ENCODE data around the gene ONECUT2.
"Not testable (repeated sequence)": the region's sequence is repeated elsewhere in the genome, so short reads cannot be mapped to it uniquely, and the experiment has no call there.

Gene ONECUT2
- 0 to 0.60 (median 0.06) reads per million in 9 experiments for total RNA-seq

DNA sequence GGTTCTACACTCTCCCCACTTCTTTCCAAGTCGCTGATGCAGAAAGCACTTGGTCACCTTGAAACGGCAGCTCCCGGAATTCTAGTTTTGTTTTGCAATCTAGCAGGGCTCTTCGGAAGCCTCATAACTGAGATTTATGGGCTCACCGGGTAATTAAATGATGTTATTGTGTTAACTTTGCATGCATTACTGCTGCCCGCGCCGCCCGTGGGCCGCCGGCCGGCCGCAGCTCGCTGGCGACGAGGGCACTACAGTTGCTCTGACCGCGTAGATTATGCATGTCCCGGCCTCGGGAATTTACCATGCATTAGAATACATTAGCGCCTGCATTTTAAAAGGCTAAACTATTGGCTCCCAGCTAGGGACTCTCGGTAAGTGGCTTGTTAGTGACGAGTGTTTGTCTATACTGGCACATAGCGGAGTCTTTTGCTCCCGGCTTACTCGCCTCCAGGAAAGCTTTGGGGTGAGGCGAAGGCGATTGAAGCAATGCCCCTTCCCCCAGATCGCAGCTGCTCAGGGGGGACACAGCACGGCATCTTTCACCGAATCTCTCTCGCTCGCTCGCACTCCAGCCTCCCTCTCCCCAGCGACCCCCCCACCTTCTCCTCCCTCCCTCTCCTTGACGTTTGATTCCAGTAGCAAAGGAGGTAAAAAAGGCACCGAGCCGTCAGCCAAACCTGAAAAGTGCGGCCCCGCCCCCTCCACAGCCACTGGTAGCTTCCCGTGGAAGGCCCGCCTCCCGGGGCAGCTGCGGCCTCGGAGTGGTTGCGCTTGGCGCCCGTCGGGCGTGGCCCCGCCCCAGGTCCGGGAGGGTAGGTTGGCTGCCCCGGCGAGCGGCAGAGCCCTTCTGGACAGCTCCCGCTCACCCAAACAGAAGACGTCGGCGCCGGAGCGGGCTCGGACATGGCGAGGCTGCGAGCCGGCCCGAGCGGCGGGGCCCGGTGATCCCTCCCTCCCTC, at the start of gene ONECUT2:
Gene ONECUT2 (plus strand): TSS at position 839 of the 959 bp plus-strand sequence. CDS start 343 bp downstream, outside the sequence.
- H3K36me3 Mint-ChIP-seq (ENCODE audit: insufficient read depth) = no peaks in the 10 kb centered on the region
- H3K4me1 Mint-ChIP-seq (ENCODE audit: low read depth in 2 of 2) = peaks cover 23 to 24% of the 10 kb centered on the region in 2 donors
- no peak within 1 kb of the TSS for H3K27ac Mint-ChIP-seq
- peak within 1 kb of the TSS; percentile 49 to 62 for H3K4me3 Mint-ChIP-seq
- DNase-seq (peak in 2 of 3 experiments; percentile 9 to 24), ATAC-seq (replicated peaks) (peak; percentile 69)
- H3K27me3 Mint-ChIP-seq = peaks cover 80 to 92% of the 10 kb centered on the region in 2 donors
- no peaks in the 10 kb centered on the region for H3K9me3 Mint-ChIP-seq

DNA sequence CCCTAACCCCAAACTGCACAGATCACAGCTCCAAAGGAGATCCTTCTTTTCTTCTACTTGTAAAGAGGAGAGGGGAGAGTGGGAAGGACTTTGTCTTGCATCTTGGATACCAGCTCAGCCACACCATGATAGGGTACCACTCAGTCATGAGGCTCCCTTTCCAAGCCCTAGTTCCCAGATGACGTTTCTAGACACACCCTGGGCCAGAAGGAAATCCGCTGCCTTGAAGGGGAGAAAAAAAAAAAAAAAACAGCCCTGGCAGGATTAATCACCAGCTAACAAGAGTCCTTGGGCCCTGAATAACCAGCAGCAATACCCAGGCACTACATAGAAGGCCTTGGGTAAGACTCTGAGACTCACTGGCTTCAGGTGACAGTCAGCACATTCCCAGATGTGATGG, 45.9 kb upstream of the ONECUT2 start:
- no peaks in the 10 kb centered on the region for H3K4me1 Mint-ChIP-seq (ENCODE audit: low read depth in 2 of 2)
- ATAC-seq (replicated peaks) = no peak
- peaks cover 24 to 31% of the 10 kb centered on the region in 2 donors for H3K27me3 Mint-ChIP-seq
- H3K36me3 Mint-ChIP-seq (ENCODE audit: insufficient read depth) = no peaks in the 10 kb centered on the region
- no peak for DNase-seq
- H3K9me3 Mint-ChIP-seq = peaks cover 5 to 13% of the 10 kb centered on the region in 2 donors
- no peak overlapping the region for H3K4me3 Mint-ChIP-seq
- H3K27ac Mint-ChIP-seq = no peak overlapping the region

DNA sequence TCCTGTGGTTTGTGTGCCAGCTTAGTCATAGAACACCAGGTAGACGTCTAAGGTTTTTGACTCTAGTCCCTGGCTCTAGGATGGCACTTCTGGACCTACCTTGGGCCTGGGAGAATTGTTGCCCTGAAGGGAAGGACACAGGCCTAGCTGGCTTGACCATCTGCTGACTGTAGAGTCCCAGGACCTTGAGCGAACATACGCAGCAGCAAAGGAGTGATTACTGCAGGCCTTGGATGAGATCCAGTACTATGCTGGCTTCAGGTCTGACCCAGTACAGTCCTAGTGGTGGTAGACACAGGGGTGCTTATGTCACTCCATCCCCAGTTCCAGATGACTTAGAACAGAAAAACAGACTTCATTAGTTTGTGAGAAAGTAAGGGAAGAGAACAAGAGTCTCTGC, 45.1 kb upstream of the ONECUT2 start:
- Mint-ChIP-seq H3K9me3 (peaks cover 5 to 13% of the 10 kb centered on the region in 2 donors), H3K4me3 (no peak overlapping the region), H3K27me3 (peaks cover 24 to 31% of the 10 kb centered on the region in 2 donors), H3K4me1 (ENCODE audit: low read depth in 2 of 2) (no peaks in the 10 kb centered on the region), H3K36me3 (ENCODE audit: insufficient read depth) (no peaks in the 10 kb centered on the region), H3K27ac (no peak overlapping the region)
- DNase-seq = no peak
- ATAC-seq (replicated peaks) = no peak

DNA sequence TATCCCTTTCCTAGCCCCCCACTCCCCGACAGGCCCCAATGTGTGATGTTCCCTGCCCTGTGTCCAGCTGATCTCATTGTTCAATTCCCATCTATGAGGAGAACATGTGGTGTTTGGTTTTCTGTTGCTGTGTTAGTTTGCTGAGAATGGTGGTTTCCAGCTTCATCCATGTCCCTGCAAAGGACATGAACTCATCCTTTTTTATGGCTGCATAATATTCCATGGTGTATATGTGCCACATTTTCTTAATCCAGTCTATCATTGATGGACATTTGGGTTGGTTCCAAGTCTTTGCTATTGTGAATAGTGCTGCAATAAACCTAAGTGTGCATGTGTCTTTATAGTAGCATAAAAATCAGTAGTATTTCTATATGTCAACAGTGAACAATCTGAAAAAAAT, 40.4 kb upstream of the ONECUT2 start:
- DNase-seq; H3K27ac Mint-ChIP-seq; H3K4me1 Mint-ChIP-seq (ENCODE audit: low read depth in 2 of 2); H3K4me3 Mint-ChIP-seq; ATAC-seq (replicated peaks); H3K36me3 Mint-ChIP-seq (ENCODE audit: insufficient read depth): not testable (repeated sequence)
- H3K9me3 Mint-ChIP-seq = peaks cover 8 to 26% of the 10 kb centered on the region in 2 donors
- H3K27me3 Mint-ChIP-seq = peaks cover 13 to 15% of the 10 kb centered on the region in 2 donors

DNA sequence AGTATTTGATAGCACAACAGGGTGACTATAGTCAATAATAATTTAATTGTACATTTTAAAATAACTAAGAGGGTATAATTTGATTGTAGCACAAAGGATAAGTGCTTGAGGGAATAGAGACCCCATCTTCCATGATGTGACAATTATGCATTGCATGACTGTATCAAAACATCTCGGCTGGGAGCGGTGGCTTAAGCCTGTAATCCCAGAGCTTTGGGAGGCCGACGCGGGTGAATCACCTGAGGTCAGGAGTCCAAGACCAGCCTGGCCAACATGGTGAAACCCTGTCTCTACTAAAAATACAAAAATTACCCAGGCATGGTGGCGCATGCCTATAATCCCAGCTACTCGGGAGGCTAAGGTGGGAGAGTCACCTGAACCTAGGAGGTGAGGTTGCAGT, 38.3 kb upstream of the ONECUT2 start:
- not testable (repeated sequence) for H3K36me3 Mint-ChIP-seq (ENCODE audit: insufficient read depth); H3K4me1 Mint-ChIP-seq (ENCODE audit: low read depth in 2 of 2); H3K27ac Mint-ChIP-seq; ATAC-seq (replicated peaks); H3K4me3 Mint-ChIP-seq; DNase-seq; H3K27me3 Mint-ChIP-seq
- peaks cover 8 to 26% of the 10 kb centered on the region in 2 donors for H3K9me3 Mint-ChIP-seq

DNA sequence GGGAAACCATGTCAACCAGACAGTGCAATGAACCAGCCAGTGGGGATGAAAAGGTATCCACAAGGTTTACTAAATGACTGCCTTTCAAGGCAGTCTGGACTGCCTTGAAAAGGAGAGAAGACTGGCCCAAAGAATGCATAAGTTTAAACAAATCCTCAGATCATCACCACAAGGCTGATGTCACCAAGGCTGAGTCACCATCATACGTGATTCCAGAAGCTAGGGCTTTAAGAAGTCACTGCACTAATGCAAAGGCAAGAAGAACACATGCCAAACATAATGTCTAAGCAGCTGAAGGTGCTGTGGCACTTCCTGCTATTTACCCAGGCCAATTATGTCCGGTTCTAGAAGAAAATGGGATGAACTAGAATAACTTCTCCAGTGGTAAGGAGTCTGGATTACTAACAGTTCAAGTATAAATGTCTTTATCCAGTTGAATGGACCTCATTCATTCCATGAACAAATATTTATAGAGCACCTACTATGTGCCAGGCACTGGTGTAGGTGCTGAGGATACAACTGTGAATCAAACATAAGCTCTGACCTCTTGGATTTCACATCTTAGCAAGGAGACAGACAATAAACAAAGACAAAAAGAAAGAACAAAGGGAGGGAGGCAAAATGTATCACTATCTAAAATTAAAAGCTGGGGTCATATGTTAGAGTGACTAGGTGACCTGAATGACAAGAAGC, 37.6 kb upstream of the ONECUT2 start:
- no peak for ATAC-seq (replicated peaks)
- peaks cover 8 to 25% of the 10 kb centered on the region in 2 donors for H3K9me3 Mint-ChIP-seq
- DNase-seq = no peak

DNA sequence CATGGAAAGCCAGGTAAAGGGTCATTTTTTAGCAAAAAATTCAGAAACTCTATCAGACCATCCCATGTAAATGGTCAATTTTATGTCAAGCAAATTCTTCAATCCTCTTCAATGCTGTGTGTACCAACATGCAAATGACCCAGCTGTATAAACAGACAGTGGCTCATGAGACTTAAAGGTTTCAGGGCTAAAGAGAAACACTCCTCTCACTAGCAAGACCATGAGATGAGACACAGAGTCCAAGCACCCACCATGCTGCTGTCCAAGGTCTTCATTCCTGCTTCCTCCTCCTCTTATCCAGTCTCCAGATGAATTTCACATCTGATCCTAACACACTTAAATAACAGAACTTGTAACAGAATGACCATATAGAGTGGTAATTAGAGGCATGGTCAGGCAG, 30.8 kb upstream of the ONECUT2 start:
- H3K36me3 Mint-ChIP-seq (ENCODE audit: insufficient read depth) = no peaks in the 10 kb centered on the region
- no peak overlapping the region for H3K27ac Mint-ChIP-seq
- H3K27me3 Mint-ChIP-seq = peaks cover 0 to 11% of the 10 kb centered on the region in 2 donors
- DNase-seq (no peak), ATAC-seq (replicated peaks) (no peak)
- H3K9me3 Mint-ChIP-seq = peaks cover 0 to 6% of the 10 kb centered on the region in 2 donors
- no peak overlapping the region for H3K4me3 Mint-ChIP-seq
- H3K4me1 Mint-ChIP-seq (ENCODE audit: low read depth in 2 of 2) = no peaks in the 10 kb centered on the region

More for the DNA sequence above, 37.6 kb upstream of the ONECUT2 start:
- Mint-ChIP-seq H3K27ac (no peak overlapping the region), H3K27me3 (peaks cover 5 to 6% of the 10 kb centered on the region in 2 donors), H3K36me3 (ENCODE audit: insufficient read depth) (no peaks in the 10 kb centered on the region), H3K4me3 (no peak overlapping the region), H3K4me1 (ENCODE audit: low read depth in 2 of 2) (no peaks in the 10 kb centered on the region)

DNA sequence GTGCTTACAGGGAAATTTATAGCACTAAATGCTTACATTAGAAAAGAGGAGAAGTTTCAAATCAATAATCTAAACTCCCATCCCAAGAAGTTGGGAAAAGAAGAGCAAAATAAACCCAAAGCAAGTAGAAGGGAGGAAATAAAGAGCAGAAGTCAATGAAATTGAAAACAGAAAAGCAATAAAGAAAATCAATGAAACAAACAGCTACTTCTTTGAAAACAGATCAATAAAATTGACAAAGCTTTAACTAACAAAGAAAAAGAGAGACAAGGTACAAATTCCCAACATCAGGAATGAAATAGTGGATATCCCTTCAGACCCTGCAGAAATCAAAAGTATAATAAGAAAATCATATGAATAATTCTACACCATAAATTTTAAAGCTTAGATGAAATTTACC, 25.5 kb upstream of the ONECUT2 start:
- ATAC-seq (replicated peaks) = no peak
- Mint-ChIP-seq H3K4me3 (no peak overlapping the region), H3K4me1 (ENCODE audit: low read depth in 2 of 2) (no peaks in the 10 kb centered on the region), H3K27me3 (peaks cover 0 to 11% of the 10 kb centered on the region in 2 donors), H3K27ac (no peak overlapping the region), H3K36me3 (ENCODE audit: insufficient read depth) (no peaks in the 10 kb centered on the region), H3K9me3 (peaks cover 0 to 7% of the 10 kb centered on the region in 2 donors)
- no peak for DNase-seq

DNA sequence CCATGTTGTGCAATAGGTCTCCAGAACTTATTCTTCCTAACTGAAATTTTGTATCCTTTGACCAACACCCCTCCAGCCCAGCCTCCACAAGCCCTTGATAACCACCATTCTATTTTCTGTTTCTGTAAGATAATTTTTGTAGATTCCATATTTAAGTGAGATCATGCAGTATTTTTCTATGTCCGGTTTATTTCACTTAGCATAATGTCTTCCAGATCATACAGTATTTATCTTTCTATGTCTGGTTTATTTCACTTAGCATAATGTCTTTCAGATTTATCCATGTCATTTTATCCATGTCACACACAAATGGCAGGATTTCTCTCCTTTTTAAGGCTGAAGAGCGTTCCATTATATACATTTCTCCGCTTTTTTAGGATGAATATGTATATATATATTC, 24.4 kb upstream of the ONECUT2 start:
- ATAC-seq (replicated peaks) (no peak), DNase-seq (no peak)
- Mint-ChIP-seq H3K4me1 (ENCODE audit: low read depth in 2 of 2) (no peaks in the 10 kb centered on the region), H3K27ac (no peak overlapping the region), H3K36me3 (ENCODE audit: insufficient read depth) (no peaks in the 10 kb centered on the region), H3K9me3 (peaks cover 0 to 7% of the 10 kb centered on the region in 2 donors), H3K4me3 (no peak overlapping the region), H3K27me3 (peaks cover 0 to 11% of the 10 kb centered on the region in 2 donors)

DNA sequence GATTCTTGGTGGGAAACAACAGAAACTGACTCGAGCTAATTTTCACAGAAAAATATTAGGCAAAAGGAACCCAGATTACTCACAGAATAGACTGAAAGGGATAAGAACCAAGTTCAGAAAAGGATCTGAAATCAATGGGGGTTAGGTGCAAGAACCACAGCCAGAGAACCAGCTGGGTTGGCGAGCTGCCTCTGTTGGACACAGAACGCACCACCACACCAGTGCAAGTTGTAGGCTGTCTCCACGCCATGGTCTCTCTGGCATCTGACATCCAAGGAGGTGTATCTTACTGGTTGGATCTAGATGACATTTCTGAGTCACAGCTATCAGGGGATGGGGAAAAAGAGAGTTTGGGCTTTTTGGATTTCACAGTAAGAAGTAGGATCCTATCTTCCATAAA, 18.6 kb upstream of the ONECUT2 start:
- no peak overlapping the region for H3K4me3 Mint-ChIP-seq
- no peaks in the 10 kb centered on the region for H3K4me1 Mint-ChIP-seq (ENCODE audit: low read depth in 2 of 2)
- peaks cover 0 to 14% of the 10 kb centered on the region in 2 donors for H3K27me3 Mint-ChIP-seq
- no peak overlapping the region for H3K27ac Mint-ChIP-seq
- ATAC-seq (replicated peaks) = no peak
- H3K36me3 Mint-ChIP-seq (ENCODE audit: insufficient read depth) = no peaks in the 10 kb centered on the region
- DNase-seq = no peak
- no peaks in the 10 kb centered on the region for H3K9me3 Mint-ChIP-seq

DNA sequence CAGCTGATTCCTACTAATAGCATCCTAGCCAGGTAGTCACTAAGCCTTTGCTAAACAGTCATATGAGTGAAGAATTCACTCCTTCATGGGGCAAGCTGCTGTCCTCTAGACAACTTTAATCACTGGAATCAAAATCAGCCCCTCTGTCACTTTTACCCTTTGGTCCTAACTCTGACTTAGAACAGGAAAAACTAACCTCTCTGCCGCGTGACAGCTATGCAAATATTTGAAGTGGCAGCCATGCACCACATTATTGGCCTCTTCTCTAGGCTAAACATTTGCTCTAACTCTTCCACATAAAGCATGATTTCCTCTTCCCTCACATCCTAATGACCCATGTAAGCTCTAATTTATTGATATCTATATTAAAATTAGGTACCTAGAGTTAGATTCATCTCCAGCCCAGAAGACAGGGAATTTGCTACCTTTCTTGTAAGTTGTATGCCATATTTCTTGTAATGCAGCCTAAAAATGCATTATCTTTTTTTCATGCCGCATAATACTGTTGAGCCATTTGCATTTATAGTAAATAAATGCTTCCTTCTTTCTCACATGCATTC, 12.8 kb upstream of the ONECUT2 start:
- Mint-ChIP-seq H3K4me3 (no peak overlapping the region), H3K27me3 (peaks cover 42 to 57% of the 10 kb centered on the region in 2 donors), H3K27ac (no peak overlapping the region), H3K9me3 (no peaks in the 10 kb centered on the region), H3K36me3 (ENCODE audit: insufficient read depth) (no peaks in the 10 kb centered on the region), H3K4me1 (ENCODE audit: low read depth in 2 of 2) (no peaks in the 10 kb centered on the region)
- ATAC-seq (replicated peaks) = no peak
- no peak for DNase-seq

DNA sequence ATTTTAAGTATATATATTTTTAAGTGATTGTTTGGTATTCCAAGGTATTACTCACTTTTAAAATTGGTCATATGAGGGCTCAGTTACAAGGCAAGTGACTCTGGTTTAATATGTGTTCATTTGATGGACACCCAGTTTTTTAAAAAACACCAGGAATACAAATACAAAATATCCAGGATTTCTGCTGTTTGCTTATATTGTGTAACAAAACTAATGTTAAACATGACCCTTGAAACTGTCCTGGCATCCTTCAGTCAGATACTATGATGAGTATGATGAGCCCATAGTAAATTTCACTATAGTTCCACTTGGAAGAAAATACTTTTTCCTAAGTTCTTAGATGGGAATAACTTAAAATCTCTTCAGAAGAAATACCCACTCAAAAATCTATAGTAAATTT, 11.4 kb upstream of the ONECUT2 start:
- ATAC-seq (replicated peaks) (no peak), DNase-seq (no peak)
- no peaks in the 10 kb centered on the region for H3K4me1 Mint-ChIP-seq (ENCODE audit: low read depth in 2 of 2)
- H3K9me3 Mint-ChIP-seq = no peaks in the 10 kb centered on the region
- no peak overlapping the region for H3K27ac Mint-ChIP-seq
- H3K27me3 Mint-ChIP-seq = peaks cover 45 to 64% of the 10 kb centered on the region in 2 donors
- H3K4me3 Mint-ChIP-seq = no peak overlapping the region
- no peaks in the 10 kb centered on the region for H3K36me3 Mint-ChIP-seq (ENCODE audit: insufficient read depth)

DNA sequence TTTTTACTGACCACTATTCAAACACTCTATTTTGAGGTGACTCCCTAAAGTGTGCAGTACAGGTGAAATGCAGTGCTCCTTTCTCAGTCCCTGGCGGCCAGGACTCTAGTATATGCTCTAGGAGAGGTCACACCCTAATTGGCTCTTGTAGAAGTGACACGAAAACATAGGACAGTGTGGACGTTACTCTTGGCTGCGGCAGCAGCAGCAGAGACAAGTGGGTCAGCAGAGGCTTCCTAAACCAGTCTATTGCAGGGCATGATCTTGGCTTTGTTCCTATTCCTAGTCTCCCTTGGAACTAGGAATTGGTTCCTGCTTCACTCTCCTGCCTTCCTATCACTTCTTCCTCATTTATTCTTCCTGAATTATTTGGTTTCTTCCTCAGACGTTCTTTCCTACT, 10.1 kb upstream of the ONECUT2 start:
- H3K4me1 Mint-ChIP-seq (ENCODE audit: low read depth in 2 of 2) = peaks cover 5 to 8% of the 10 kb centered on the region in 2 donors

More for the DNA sequence above, 10.1 kb upstream of the ONECUT2 start:
- Mint-ChIP-seq H3K27ac (no peak overlapping the region), H3K27me3 (peaks cover 58 to 71% of the 10 kb centered on the region in 2 donors), H3K9me3 (no peaks in the 10 kb centered on the region), H3K36me3 (ENCODE audit: insufficient read depth) (no peaks in the 10 kb centered on the region), H3K4me3 (no peak overlapping the region)
- DNase-seq = no peak
- no peak for ATAC-seq (replicated peaks)

Data from effector memory CD8-positive, alpha-beta T cell (primary cell).